ENCODE data around the gene SNX32.
"Not testable (repeated sequence)": the region's sequence is repeated elsewhere in the genome, so short reads cannot be mapped to it uniquely, and the experiment has no call there.

Gene SNX32

DNA sequence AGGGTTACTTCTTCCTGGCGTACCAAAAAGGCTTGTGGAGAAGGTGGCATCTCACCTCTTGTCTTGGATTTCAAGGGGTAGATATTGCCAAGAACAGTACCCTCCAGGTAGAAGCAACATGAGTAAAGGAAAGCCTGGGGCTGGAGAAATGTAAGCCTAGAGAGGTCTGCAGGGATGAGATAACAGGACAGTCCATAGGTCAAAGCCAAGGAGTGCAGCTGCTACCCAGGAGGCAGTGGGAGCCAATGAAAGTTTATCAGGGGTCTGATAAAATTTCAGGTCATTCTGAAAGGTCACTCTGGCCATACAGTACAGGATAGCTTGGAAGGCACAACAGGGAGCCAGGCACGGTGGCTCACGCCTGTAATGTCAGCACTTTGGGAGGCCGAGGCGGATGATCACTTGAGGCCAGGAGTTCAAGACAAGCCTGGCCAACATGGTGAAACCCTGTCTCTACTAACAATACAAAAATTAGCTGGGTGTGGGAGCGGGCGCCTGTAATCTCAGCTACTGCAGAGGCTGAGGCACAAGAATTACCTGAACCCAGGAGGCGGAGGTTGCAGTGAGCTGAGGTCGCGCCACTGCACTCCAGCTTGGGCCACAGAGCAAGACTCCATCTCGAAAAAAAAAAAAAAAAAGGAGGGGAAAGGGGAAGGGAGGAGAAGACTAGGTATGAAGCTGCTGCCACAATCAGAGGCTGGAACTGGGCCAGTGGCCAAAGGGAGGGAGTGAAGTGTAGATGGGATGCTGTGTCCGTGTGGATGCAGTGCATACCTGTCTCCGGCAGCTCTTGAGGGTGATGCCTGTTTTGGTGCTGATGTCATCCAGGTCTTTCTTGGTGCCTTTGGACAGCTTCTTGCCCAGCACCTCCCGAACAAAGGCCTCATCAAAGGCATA, 53.3 kb downstream of the SNX32 start:
- no peak for TF ChIP-seq ZFX (IDR thresholded peaks at IDR 0.05; ENCODE audit: borderline replicate concordance)
- TF ChIP-seq, protein P1, sequence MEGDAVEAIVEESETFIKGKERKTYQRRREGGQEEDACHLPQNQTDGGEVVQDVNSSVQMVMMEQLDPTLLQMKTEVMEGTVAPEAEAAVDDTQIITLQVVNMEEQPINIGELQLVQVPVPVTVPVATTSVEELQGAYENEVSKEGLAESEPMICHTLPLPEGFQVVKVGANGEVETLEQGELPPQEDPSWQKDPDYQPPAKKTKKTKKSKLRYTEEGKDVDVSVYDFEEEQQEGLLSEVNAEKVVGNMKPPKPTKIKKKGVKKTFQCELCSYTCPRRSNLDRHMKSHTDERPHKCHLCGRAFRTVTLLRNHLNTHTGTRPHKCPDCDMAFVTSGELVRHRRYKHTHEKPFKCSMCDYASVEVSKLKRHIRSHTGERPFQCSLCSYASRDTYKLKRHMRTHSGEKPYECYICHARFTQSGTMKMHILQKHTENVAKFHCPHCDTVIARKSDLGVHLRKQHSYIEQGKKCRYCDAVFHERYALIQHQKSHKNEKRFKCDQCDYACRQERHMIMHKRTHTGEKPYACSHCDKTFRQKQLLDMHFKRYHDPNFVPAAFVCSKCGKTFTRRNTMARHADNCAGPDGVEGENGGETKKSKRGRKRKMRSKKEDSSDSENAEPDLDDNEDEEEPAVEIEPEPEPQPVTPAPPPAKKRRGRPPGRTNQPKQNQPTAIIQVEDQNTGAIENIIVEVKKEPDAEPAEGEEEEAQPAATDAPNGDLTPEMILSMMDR (IDR thresholded peaks at IDR 0.05), result no peak
- peak overlapping the region; percentile 82 for H3K27ac ChIP-seq

GRCh38 chr11:65887723-65888162, 54.0 kb downstream of the SNX32 start:
- TF ChIP-seq ZFX (IDR thresholded peaks at IDR 0.05; ENCODE audit: borderline replicate concordance), result no peak
- TF ChIP-seq, protein P1 (IDR thresholded peaks at IDR 0.05), result no peak
- H3K27ac ChIP-seq, result peak overlapping the region; percentile 82

DNA sequence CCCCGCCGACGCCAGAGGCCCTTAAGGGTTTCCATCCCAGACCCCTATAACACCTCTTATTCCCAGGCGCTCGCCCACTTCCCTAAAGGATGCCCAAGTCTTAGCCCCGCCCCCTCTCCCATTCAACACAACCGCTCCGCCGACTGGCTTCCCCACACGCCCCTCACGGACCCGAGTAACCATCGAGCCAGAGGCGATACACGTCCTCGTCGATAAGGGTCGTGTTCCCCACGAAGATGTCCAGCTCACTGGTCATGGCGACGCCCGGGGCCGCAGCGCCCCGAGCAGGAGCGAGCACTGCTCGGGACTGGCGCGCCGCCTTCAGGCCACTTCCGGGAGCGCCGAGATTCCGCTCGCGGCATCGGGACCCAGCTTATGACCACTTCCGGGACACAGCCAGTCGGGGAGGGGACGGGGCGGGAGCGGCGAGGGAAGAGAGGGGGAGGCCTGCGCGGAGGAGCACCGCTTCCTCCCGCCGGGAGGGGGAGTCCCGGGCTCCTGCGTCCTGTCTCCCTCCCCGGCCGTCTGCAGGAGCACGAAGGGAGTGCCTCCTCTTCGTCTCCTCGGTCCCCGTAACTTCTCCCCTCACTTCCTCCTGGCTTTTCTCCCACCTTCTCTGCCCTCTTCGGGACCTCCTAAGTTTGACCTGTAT, 54.5 kb downstream of the SNX32 start, which contains the start of gene FIBP:
Gene FIBP, minus strand, starts transcription at position 309 of the 652 bp plus-strand sequence. Its CDS starts 53 bp downstream, at position 256.
- H3K27ac ChIP-seq, result peak within 1 kb of the TSS; percentile 82
- TF ChIP-seq ZFX (IDR thresholded peaks at IDR 0.05; ENCODE audit: borderline replicate concordance), result no peak
- TF ChIP-seq, protein P1 (IDR thresholded peaks at IDR 0.05), result peak; percentile 94

DNA sequence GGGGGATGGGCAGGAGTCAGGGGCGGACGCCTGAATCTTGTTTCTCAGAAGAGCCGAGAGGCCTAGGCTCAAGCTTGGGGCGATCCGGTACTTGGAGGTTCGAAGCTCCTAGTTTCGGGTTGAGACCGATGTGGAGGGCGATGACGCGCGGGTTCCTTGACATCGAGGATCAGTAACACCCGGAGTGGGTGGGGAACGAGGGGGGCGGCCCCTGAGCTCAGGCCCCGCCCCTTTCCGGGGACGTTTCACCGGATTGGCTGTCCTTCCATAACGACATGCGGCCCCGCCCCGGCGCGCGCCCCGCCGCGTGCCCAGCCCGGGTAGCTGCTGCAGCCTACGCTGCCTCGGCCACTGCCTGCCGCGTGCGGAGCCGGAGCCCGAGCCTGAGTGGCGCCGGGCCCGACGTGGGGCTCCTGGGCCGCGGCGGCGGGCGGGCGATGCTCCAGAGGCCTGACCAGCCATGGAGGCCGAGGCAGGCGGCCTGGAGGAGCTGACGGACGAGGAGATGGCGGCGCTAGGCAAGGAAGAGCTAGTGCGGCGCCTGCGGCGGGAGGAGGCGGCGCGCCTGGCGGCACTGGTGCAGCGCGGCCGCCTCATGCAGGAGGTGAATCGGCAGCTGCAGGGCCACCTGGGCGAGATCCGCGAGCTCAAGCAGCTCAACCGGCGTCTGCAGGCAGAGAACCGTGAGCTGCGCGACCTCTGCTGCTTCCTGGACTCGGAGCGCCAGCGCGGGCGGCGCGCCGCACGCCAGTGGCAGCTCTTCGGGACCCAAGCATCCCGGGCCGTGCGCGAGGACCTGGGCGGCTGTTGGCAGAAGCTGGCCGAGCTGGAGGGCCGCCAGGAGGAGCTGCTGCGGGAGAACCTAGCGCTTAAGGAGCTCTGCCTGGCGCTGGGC, 56.8 kb downstream of the SNX32 start, which contains the start of gene CCDC85B:
Gene CCDC85B, plus strand, starts transcription at position 350 of the 895 bp plus-strand sequence. Its CDS starts 111 bp downstream, at position 461.
- TF ChIP-seq, protein P1 (IDR thresholded peaks at IDR 0.05), result peak; percentile 29; the same call in 1 of the 2 replicates
- no peak for TF ChIP-seq ZFX (IDR thresholded peaks at IDR 0.05; ENCODE audit: borderline replicate concordance)
- peak within 1 kb of the TSS; percentile 82 for H3K27ac ChIP-seq

- peak overlapping the region; percentile 82 for H3K27ac ChIP-seq
- TF ChIP-seq, protein P1 (IDR thresholded peaks at IDR 0.05), result no peak
- no peak for TF ChIP-seq ZFX (IDR thresholded peaks at IDR 0.05; ENCODE audit: borderline replicate concordance)
Measured at GRCh38 chr11:65891219-65892136, 57.7 kb downstream of the SNX32 start.

- H3K27ac ChIP-seq, result not testable (repeated sequence)
Measured at GRCh38 chr11:65892137-65892540, 58.4 kb downstream of the SNX32 start.
